ENCODE data around the gene KCTD4. TPM values are rescaled to one million over a fixed set of nuclear protein-coding genes. Genes with fewer than 3 reads are reported as not detected.

KCTD4 gene
- total RNA-seq, 2 experiments from 2014 or later: not detected

GRCh38 chr13:45222919-45223318 lies 22.1 kb upstream of the KCTD4 start:
- no peaks in the 10 kb centered on the region for H3K9me3 Mint-ChIP-seq
- Histone ChIP-seq H3K4me1 (ENCODE audit: insufficient read depth, low read length) (no peaks in the 10 kb centered on the region), H3K27ac (ENCODE audit: low read depth in 1 of 2, low read length in 2 of 2) (no peak overlapping the region), H3K36me3 (ENCODE audit: insufficient read depth, low read length) (peaks cover 2% of the 10 kb centered on the region), H3K4me3 (ENCODE audit: low read length) (no peak overlapping the region), H3K9me3 (ENCODE audit: control insufficient read depth in 1 of 2, insufficient read depth in 1 of 2, low read length in 2 of 2) (no peaks in the 10 kb centered on the region), H3K27me3 (ENCODE audit: control insufficient read depth in 1 of 2, insufficient read depth in 2 of 2, low read length in 2 of 2) (no peaks in the 10 kb centered on the region)
- peaks cover 5% of the 10 kb centered on the region for H3K4me1 Mint-ChIP-seq (ENCODE audit: low read depth)
- ChIA-PET POLR2A (no interaction called here), CTCF (no interaction called here)
- DNase-seq (no peak), ATAC-seq (ENCODE audit: poor library complexity) (no peak)
- TF ChIP-seq CTCF (IDR thresholded peaks at IDR 0.05): no peak
- H3K36me3 Mint-ChIP-seq (ENCODE audit: low read depth): peaks cover 11% of the 10 kb centered on the region
- H3K4me3 Mint-ChIP-seq: no peak overlapping the region
- no peaks in the 10 kb centered on the region for H3K27me3 Mint-ChIP-seq
- no peak overlapping the region for H3K27ac Mint-ChIP-seq
- intact Hi-C loops (cut with DNase I, micrococcal nuclease): no loop called here

GRCh38 chr13:45222516-45222915 lies 21.7 kb upstream of the KCTD4 start:
- Mint-ChIP-seq H3K36me3 (ENCODE audit: low read depth) (peaks cover 11% of the 10 kb centered on the region), H3K4me3 (no peak overlapping the region), H3K9me3 (no peaks in the 10 kb centered on the region), H3K27me3 (no peaks in the 10 kb centered on the region), H3K4me1 (ENCODE audit: low read depth) (peaks cover 5% of the 10 kb centered on the region), H3K27ac (no peak overlapping the region)
- Histone ChIP-seq H3K9me3 (ENCODE audit: control insufficient read depth in 1 of 2, insufficient read depth in 1 of 2, low read length in 2 of 2) (no peaks in the 10 kb centered on the region), H3K4me3 (ENCODE audit: low read length) (no peak overlapping the region), H3K27me3 (ENCODE audit: control insufficient read depth in 1 of 2, insufficient read depth in 2 of 2, low read length in 2 of 2) (no peaks in the 10 kb centered on the region), H3K27ac (ENCODE audit: low read depth in 1 of 2, low read length in 2 of 2) (no peak overlapping the region), H3K4me1 (ENCODE audit: insufficient read depth, low read length) (no peaks in the 10 kb centered on the region), H3K36me3 (ENCODE audit: insufficient read depth, low read length) (peaks cover 2% of the 10 kb centered on the region)
- ChIA-PET CTCF (no interaction called here), POLR2A (no interaction called here)
- DNase-seq: no peak
- intact Hi-C loops (cut with DNase I, micrococcal nuclease): no loop called here
- TF ChIP-seq CTCF (IDR thresholded peaks at IDR 0.05): no peak
- ATAC-seq (ENCODE audit: poor library complexity): no peak

GRCh38 chr13:45220403-45220802 lies 19.6 kb upstream of the KCTD4 start:
- no peaks in the 10 kb centered on the region for H3K27me3 ChIP-seq (ENCODE audit: control insufficient read depth in 1 of 2, insufficient read depth in 2 of 2, low read length in 2 of 2)
- Mint-ChIP-seq H3K9me3 (no peaks in the 10 kb centered on the region), H3K27ac (no peak overlapping the region), H3K4me1 (ENCODE audit: low read depth) (peaks cover 5% of the 10 kb centered on the region), H3K4me3 (no peak overlapping the region), H3K27me3 (no peaks in the 10 kb centered on the region), H3K36me3 (ENCODE audit: low read depth) (peaks cover 18% of the 10 kb centered on the region)
- no peaks in the 10 kb centered on the region for H3K9me3 ChIP-seq (ENCODE audit: control insufficient read depth in 1 of 2, insufficient read depth in 1 of 2, low read length in 2 of 2)
- DNase-seq (no peak), ATAC-seq (ENCODE audit: poor library complexity) (no peak)
- peaks cover 2% of the 10 kb centered on the region for H3K36me3 ChIP-seq (ENCODE audit: insufficient read depth, low read length)
- TF ChIP-seq CTCF (IDR thresholded peaks at IDR 0.05): no peak
- ChIA-PET POLR2A (no interaction called here), CTCF (interaction anchor here (1.1 kb wide), 1 partner anchor 19 kb away, joined by 3 read pairs; no protein-coding TSS in a partner anchor)
- no peaks in the 10 kb centered on the region for H3K4me1 ChIP-seq (ENCODE audit: insufficient read depth, low read length)
- no peak overlapping the region for H3K27ac ChIP-seq (ENCODE audit: low read depth in 1 of 2, low read length in 2 of 2)
- H3K4me3 ChIP-seq (ENCODE audit: low read length): no peak overlapping the region
- intact Hi-C loops (cut with DNase I, micrococcal nuclease): no loop called here

All from CD4-positive, alpha-beta T cell (primary cell).